ENCODE results near the gene COTL1. TPM values are rescaled to one million over a fixed set of nuclear protein-coding genes. Genes with fewer than 3 reads are reported as not detected.

Gene COTL1
- polyA plus RNA-seq, 1 of the 3 experiments (the other 2 are of a cell fraction), result 91.6 TPM

DNA sequence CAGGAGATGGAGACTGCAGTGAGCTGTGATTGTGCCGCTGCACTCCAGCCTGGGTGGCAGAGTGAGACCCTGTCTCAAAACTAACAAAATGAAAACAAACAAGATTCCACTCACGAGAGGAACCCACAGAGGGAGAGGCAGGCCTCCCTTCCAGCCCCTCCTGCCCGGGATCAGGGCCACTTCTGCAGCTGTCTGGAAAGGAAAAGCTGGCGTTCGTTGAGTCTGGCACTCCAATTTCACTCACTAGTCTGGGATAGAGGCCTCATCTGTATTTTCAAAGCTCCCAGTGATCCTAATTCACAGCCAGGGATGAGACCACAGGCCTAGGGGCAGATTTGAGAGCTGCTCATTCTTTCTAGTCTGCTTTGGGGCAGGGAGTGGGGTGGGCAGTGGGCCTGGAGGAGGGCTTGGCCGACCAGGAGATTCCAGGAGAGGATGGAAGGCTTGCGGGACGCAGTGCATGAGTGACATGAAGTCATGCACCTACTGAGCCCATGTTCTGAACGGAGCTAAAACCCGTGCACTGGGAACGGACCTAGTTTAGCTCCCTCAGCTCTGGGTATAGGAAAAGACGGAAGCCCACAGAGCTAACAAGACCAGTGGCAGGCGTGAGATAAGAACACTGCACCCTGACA lies 54.0 kb downstream of the COTL1 start:
- no peak for TF ChIP-seq NRF1 (IDR thresholded peaks at IDR 0.05; ENCODE audit: low read depth, low read length)
- no peak for TF ChIP-seq SMC3 (IDR thresholded peaks at IDR 0.05; ENCODE audit: low read depth, low read length)
- TF ChIP-seq, protein P1, sequence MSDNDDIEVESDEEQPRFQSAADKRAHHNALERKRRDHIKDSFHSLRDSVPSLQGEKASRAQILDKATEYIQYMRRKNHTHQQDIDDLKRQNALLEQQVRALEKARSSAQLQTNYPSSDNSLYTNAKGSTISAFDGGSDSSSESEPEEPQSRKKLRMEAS (IDR thresholded peaks at IDR 0.05; ENCODE audit: low read depth), result no peak
- TF ChIP-seq, protein P2, sequence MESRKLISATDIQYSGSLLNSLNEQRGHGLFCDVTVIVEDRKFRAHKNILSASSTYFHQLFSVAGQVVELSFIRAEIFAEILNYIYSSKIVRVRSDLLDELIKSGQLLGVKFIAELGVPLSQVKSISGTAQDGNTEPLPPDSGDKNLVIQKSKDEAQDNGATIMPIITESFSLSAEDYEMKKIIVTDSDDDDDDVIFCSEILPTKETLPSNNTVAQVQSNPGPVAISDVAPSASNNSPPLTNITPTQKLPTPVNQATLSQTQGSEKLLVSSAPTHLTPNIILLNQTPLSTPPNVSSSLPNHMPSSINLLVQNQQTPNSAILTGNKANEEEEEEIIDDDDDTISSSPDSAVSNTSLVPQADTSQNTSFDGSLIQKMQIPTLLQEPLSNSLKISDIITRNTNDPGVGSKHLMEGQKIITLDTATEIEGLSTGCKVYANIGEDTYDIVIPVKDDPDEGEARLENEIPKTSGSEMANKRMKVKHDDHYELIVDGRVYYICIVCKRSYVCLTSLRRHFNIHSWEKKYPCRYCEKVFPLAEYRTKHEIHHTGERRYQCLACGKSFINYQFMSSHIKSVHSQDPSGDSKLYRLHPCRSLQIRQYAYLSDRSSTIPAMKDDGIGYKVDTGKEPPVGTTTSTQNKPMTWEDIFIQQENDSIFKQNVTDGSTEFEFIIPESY (IDR thresholded peaks at IDR 0.05; ENCODE audit: borderline replicate concordance, low read depth), result no peak
- TF ChIP-seq CHD2 (IDR thresholded peaks at IDR 0.05; ENCODE audit: low read length, partially characterized antibody), result no peak
- no peak for TF ChIP-seq EZH2phosphoT487 (IDR thresholded peaks at IDR 0.05; ENCODE audit: borderline replicate concordance, low read depth)
- TF ChIP-seq SIN3A (IDR thresholded peaks at IDR 0.05; ENCODE audit: borderline replicate concordance, low read depth, low read length), result no peak
- TF ChIP-seq TCF12 (IDR thresholded peaks at IDR 0.05), result no peak
- no peak for TF ChIP-seq NFIC (IDR thresholded peaks at IDR 0.05; ENCODE audit: borderline replicate concordance)
- TF ChIP-seq, protein P3, sequence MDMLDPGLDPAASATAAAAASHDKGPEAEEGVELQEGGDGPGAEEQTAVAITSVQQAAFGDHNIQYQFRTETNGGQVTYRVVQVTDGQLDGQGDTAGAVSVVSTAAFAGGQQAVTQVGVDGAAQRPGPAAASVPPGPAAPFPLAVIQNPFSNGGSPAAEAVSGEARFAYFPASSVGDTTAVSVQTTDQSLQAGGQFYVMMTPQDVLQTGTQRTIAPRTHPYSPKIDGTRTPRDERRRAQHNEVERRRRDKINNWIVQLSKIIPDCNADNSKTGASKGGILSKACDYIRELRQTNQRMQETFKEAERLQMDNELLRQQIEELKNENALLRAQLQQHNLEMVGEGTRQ (IDR thresholded peaks at IDR 0.05; ENCODE audit: borderline replicate concordance, low read depth, low read length), result no peak
- no peak for TF ChIP-seq TAF1 (IDR thresholded peaks at IDR 0.05; ENCODE audit: borderline replicate concordance, low read depth, low read length)
- TF ChIP-seq RAD21 (IDR thresholded peaks at IDR 0.05; ENCODE audit: low read length), result no peak
- no peak for TF ChIP-seq FOXJ3 (CRISPR knock-in tag; IDR thresholded peaks at IDR 0.05)
- no peak for TF ChIP-seq POLR2AphosphoS5 (IDR thresholded peaks at IDR 0.05; ENCODE audit: low read depth, low read length)
- TF ChIP-seq, protein P4, sequence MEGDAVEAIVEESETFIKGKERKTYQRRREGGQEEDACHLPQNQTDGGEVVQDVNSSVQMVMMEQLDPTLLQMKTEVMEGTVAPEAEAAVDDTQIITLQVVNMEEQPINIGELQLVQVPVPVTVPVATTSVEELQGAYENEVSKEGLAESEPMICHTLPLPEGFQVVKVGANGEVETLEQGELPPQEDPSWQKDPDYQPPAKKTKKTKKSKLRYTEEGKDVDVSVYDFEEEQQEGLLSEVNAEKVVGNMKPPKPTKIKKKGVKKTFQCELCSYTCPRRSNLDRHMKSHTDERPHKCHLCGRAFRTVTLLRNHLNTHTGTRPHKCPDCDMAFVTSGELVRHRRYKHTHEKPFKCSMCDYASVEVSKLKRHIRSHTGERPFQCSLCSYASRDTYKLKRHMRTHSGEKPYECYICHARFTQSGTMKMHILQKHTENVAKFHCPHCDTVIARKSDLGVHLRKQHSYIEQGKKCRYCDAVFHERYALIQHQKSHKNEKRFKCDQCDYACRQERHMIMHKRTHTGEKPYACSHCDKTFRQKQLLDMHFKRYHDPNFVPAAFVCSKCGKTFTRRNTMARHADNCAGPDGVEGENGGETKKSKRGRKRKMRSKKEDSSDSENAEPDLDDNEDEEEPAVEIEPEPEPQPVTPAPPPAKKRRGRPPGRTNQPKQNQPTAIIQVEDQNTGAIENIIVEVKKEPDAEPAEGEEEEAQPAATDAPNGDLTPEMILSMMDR (IDR thresholded peaks at IDR 0.05), result no peak
- TF ChIP-seq MEF2A (IDR thresholded peaks at IDR 0.05; ENCODE audit: borderline replicate concordance, low read depth), result no peak
- Histone ChIP-seq H3K9ac (no peak overlapping the region), H3K27me3 (ENCODE audit: insufficient read depth) (no peaks in the 10 kb centered on the region), H4K20me1 (ENCODE audit: insufficient read depth) (no peaks in the 10 kb centered on the region), H2AFZ (ENCODE audit: low read depth) (no peak overlapping the region), H3K9me3 (no peaks in the 10 kb centered on the region), H3K36me3 (replicated peaks in 1 of 2; ENCODE audit: control insufficient read depth in 1 of 2, insufficient read depth in 2 of 2, low read length in 1 of 2) (peaks cover 10% of the 10 kb centered on the region in 2 experiments), H3K4me1 (ENCODE audit: control insufficient read depth in 1 of 2, insufficient read depth in 2 of 2, low read depth in 1 of 2, low read length in 1 of 2) (no peaks in the 10 kb centered on the region), H3F3A (replicated peaks; ENCODE audit: insufficient read depth) (no peaks in the 10 kb centered on the region), H3K79me2 (ENCODE audit: insufficient read depth) (peaks cover 8% of the 10 kb centered on the region; the same call in 1 of the 2 replicates), H3K9me2 (no peaks in the 10 kb centered on the region), H3K4me3 (ENCODE audit: low read depth in 2 of 2, low read length in 1 of 2) (no peak overlapping the region), H3K4me2 (no peak overlapping the region), H3K27ac (ENCODE audit: low read depth in 2 of 2, low read length in 1 of 2) (no peak overlapping the region)
- no peak for DNase-seq
- ChIA-PET CTCF (interaction anchor here (1.1 to 1.2 kb wide), 2 partner anchors 8 to 53 kb away, joined by 3 to 5 read pairs; no protein-coding TSS in a partner anchor), POLR2A (no interaction called here)
- 97% methylated on average over 12 of the region's 13 CpGs for WGBS (ENCODE audit: low lambda C conversion rate)

Data from SK-N-SH (cell line).